HCT116 (cell line): ENCODE measurements around the gene GABARAPL1. TPM values are rescaled to one million over a fixed set of nuclear protein-coding genes. Genes with fewer than 3 reads are reported as not detected.

Experiments
- ATAC-seq: fragments of 200-7000 bp; cut with Tn5 transposase; 2 replicates; pipeline ENCODE4 v1.9.1; 2020; ENCODE audit warnings: mild to moderate bottlenecking, moderate library complexity
- BruUV-seq: library from RNA; stranded (reverse); fragments of 400-500 nt; replicated peaks from 2 replicates; lab custom pipeline; 2021; lab: Mats Ljungman, UMichigan
- CTCF ChIA-PET: fragments of 300-600 bp; sonication (Branson Sonifier 250); formaldehyde crosslinking; loops from one replicate; lab custom pipeline; 2021; ENCODE audit warnings: antibody characterized with exemption; lab: Charles Lee
- POLR2A ChIA-PET: fragments of 300-600, 350-600 bp; sonication (Branson Sonifier 250); formaldehyde crosslinking; loops from one replicate; lab custom pipeline; 2021; ENCODE audit warnings: antibody characterized with exemption; lab: Charles Lee
- RAD21 ChIA-PET, 2 experiments: fragments of 300-600 bp; sonication (Branson Sonifier 250); formaldehyde crosslinking; loops; one replicate each; lab custom pipeline; 2023; ENCODE audit warnings: low total read pairs in 2 of 2; ENCODE audit not compliant: uncharacterized antibody in 2 of 2, unreplicated experiment in 2 of 2, low non-redundant PET in 1 of 2; lab: Charles Lee
- DNase-seq: peaks from one replicate; pipeline ENCODE4 v3.0.0-alpha.2; 2010; ENCODE audit warnings: low read depth, low spot score
- H2AFZ ChIP-seq: fragments of 200-600 bp; shearing (Covaris generic), sonication (generic); 2 replicates; pipeline ENCODE4 v1.6.1; 2017; ENCODE audit warnings: low read depth, mixed run types, mixed read lengths, antibody characterized with exemption, low read length; ENCODE audit not compliant: poor library complexity, severe bottlenecking
- H3K27ac ChIP-seq: 2 replicates; pipeline ENCODE4 v1.5.1; 2012; ENCODE audit warnings: low read depth, low read length
- H3K27me3 ChIP-seq: fragments of 200-600 bp; sonication (generic); 2 replicates; pipeline ENCODE4 v1.6.1; 2016; ENCODE audit warnings: mixed run types, low read length, mixed read lengths; ENCODE audit not compliant: insufficient read depth
- H3K36me3 ChIP-seq, 2 experiments: fragments of 200-500 bp in 1 of 2; fragments of 200-600 bp in 1 of 2; sonication (Bioruptor generic) in 1 of 2; sonication (generic) in 1 of 2; 2 replicates each; pipeline versions ENCODE4 v1.5.1 to v1.6.1; 2014 to 2016; ENCODE audit warnings: low read length in 2 of 2, inconsistent platforms in 1 of 2, mixed read lengths in 1 of 2, mixed run types in 1 of 2; ENCODE audit not compliant: insufficient read depth in 2 of 2, control insufficient read depth in 1 of 2
- H3K4me1 ChIP-seq, 2 experiments: fragments of 200-600 bp in 1 of 2; sonication (generic) in 1 of 2; 2 replicates each; pipeline versions ENCODE4 v1.5.1 to v1.6.1; 2012 to 2017; ENCODE audit warnings: low read length in 2 of 2, inconsistent platforms in 1 of 2, mild to moderate bottlenecking in 1 of 2, mixed read lengths in 1 of 2, mixed run types in 1 of 2, moderate library complexity in 1 of 2; ENCODE audit not compliant: insufficient read depth in 2 of 2, control insufficient read depth in 1 of 2
- H3K4me2 ChIP-seq: fragments of 200-600 bp; sonication (generic); 2 replicates; pipeline ENCODE4 v1.6.1; 2017; ENCODE audit warnings: mixed run types, low read length, mixed read lengths
- H3K4me3 ChIP-seq, 2 experiments: fragments of 200-600 bp in 1 of 2; sonication (generic) in 1 of 2; replicated peaks in 1 of 2; 2 replicates each; pipeline ENCODE4 v1.5.1; 2011 to 2016; ENCODE audit warnings: low read length in 2 of 2, control low read depth in 1 of 2, low read depth in 1 of 2, mild to moderate bottlenecking in 1 of 2, mixed read lengths in 1 of 2, mixed run types in 1 of 2
- H3K79me2 ChIP-seq: fragments of 200-600 bp; sonication (generic); 2 replicates; pipeline ENCODE4 v1.6.1; 2017; ENCODE audit warnings: mild to moderate bottlenecking, mixed run types, low read length, moderate library complexity, mixed read lengths; ENCODE audit not compliant: insufficient read depth
- H3K9ac ChIP-seq: fragments of 200-600 bp; sonication (generic); 2 replicates; pipeline ENCODE4 v1.6.1; 2016; ENCODE audit warnings: low read length, mixed read lengths
- H3K9me2 ChIP-seq: fragments of 200-600 bp; sonication (generic), shearing (Covaris generic); 2 replicates; pipeline ENCODE4 v1.6.1; 2017; ENCODE audit warnings: mixed run types, mild to moderate bottlenecking, moderate library complexity; ENCODE audit not compliant: insufficient read depth
- H3K9me3 ChIP-seq, 2 experiments: fragments of 200-500 bp in 1 of 2; fragments of 200-600 bp in 1 of 2; sonication (Bioruptor generic) in 1 of 2; sonication (generic) in 1 of 2; 2 replicates each; pipeline ENCODE4 v1.6.1; 2014 to 2017; ENCODE audit warnings: low read length in 2 of 2, mixed read lengths in 2 of 2, inconsistent platforms in 1 of 2, low read depth in 1 of 2, mild to moderate bottlenecking in 1 of 2, mixed run types in 1 of 2, moderate library complexity in 1 of 2; ENCODE audit not compliant: control insufficient read depth in 1 of 2, insufficient read depth in 1 of 2
- H4K20me1 ChIP-seq: fragments of 200-600 bp; sonication (generic), shearing (Covaris generic); 2 replicates; pipeline ENCODE4 v1.6.1; 2017; ENCODE audit warnings: mixed run types, mild to moderate bottlenecking, moderate library complexity; ENCODE audit not compliant: insufficient read depth
- EZH2 ChIP-seq: fragments of 200-600 bp; sonication (generic); IDR thresholded peaks from 2 replicates; pipeline ENCODE4 v1.6.1; 2017; ENCODE audit warnings: antibody characterized with exemption, mixed run types
- EZH2phosphoT487 ChIP-seq: fragments of 200-600 bp; IDR thresholded peaks from 2 replicates; pipeline ENCODE4 v1.6.1; 2018; ENCODE audit warnings: antibody characterized with exemption, borderline replicate concordance
- FOSL1 ChIP-seq: IDR thresholded peaks from 2 replicates; pipeline ENCODE4 v1.6.1; 2012; ENCODE audit warnings: low read depth
- JUND ChIP-seq: IDR thresholded peaks from 2 replicates; pipeline ENCODE4 v1.6.1; 2012
- MAX ChIP-seq: IDR thresholded peaks from 2 replicates; pipeline ENCODE4 v1.6.1; 2012
- POLR2A ChIP-seq: IDR thresholded peaks from 2 replicates; pipeline ENCODE4 v1.7.0; 2011; ENCODE audit warnings: borderline replicate concordance; ENCODE audit not compliant: insufficient read depth, insufficient read length; ENCODE audit errors: extremely low read depth
- POLR2AphosphoS5 ChIP-seq: IDR thresholded peaks from 2 replicates; pipeline ENCODE4 v1.6.1; 2011; ENCODE audit warnings: mild to moderate bottlenecking, low read depth, low read length, moderate library complexity
- SIN3A ChIP-seq: IDR thresholded peaks from 2 replicates; pipeline ENCODE4 v1.6.1; 2012; ENCODE audit warnings: low read depth
- intact Hi-C: fragments of 100-400 bp; cut with micrococcal nuclease; formaldehyde crosslinking; loops from 2 replicates; pipeline ENCODE4 v1.10.0; 2022
- total RNA-seq: library from RNA; stranded (reverse); gene quantifications from one replicate; pipeline ENCODE4 v1.2.1, GENCODE V29; 2021; ENCODE audit not compliant: unreplicated experiment

GABARAPL1 gene
- total RNA-seq, 1 experiment from 2014 or later, result 35.5 TPM

- no peaks in the 10 kb centered on the region for H3K36me3 ChIP-seq
- no peaks in the 10 kb centered on the region for H3K27me3 ChIP-seq
- RAD21 ChIA-PET, result no interaction called here
- no peak for ATAC-seq
- H3K27ac ChIP-seq, result no peak within 1 kb of the TSS
- H3K4me1 ChIP-seq, result no peaks in the 10 kb centered on the region
- TF ChIP-seq JUND (no peak), POLR2AphosphoS5 (no peak), EZH2phosphoT487 (no peak), EZH2 (no peak), FOSL1 (no peak)
- TF ChIP-seq, all 23 proteins: peak for 0
- ChIA-PET CTCF (interaction anchor here (0.7 to 1.2 kb wide), 3 partner anchors 19 to 421 kb away, joined by 3 read pairs; no protein-coding TSS in a partner anchor), POLR2A (no interaction called here)
- no peaks in the 10 kb centered on the region for H3K9me2 ChIP-seq
- no peak within 1 kb of the TSS for H3K9ac ChIP-seq
- no peak within 1 kb of the TSS for H3K4me3 ChIP-seq
- intact Hi-C loops, result no loop called here
- H4K20me1 ChIP-seq, result no peaks in the 10 kb centered on the region
- H3K4me2 ChIP-seq, result no peak within 1 kb of the TSS
- H3K79me2 ChIP-seq, result no peaks in the 10 kb centered on the region
- no peaks in the 10 kb centered on the region for H3K9me3 ChIP-seq
- H2AFZ ChIP-seq, result no peak within 1 kb of the TSS
- DNase-seq, result no peak
- no TSS peak for BruUV-seq
These were observed 40.5 kb upstream of the GABARAPL1 start, which contains the start of gene OLR1 for GRCh38 chr12:10171973-10172728. Gene OLR1, minus strand, starts transcription at chr12:10172132. Its CDS starts 55 bp downstream, at chr12:10172077.

GRCh38 chr12:10174986-10175614 lies 37.6 kb upstream of the GABARAPL1 start:
- no TSS peak for BruUV-seq
- H3K9ac ChIP-seq, result no peak overlapping the region
- DNase-seq (no peak), ATAC-seq (no peak)
- no peak overlapping the region for H3K4me3 ChIP-seq
- H3K27ac ChIP-seq, result no peak overlapping the region
- ChIA-PET RAD21 (no interaction called here), POLR2A (no interaction called here), CTCF (interaction anchor here (1.0 to 1.4 kb wide), 2 partner anchors 15 to 22 kb away, joined by 3 to 4 read pairs; no protein-coding TSS in a partner anchor)
- intact Hi-C loops, result no loop called here
- H3K4me2 ChIP-seq, result no peak overlapping the region
- TF ChIP-seq SIN3A (no peak), JUND (no peak), POLR2A (no peak), MAX (no peak)
- no peaks in the 10 kb centered on the region for H3K79me2 ChIP-seq
- no peaks in the 10 kb centered on the region for H3K9me2 ChIP-seq
- H3K4me1 ChIP-seq, result no peaks in the 10 kb centered on the region
- no peak overlapping the region for H2AFZ ChIP-seq
- no peaks in the 10 kb centered on the region for H3K27me3 ChIP-seq
- H4K20me1 ChIP-seq, result no peaks in the 10 kb centered on the region
- H3K9me3 ChIP-seq, result no peaks in the 10 kb centered on the region
- H3K36me3 ChIP-seq, result no peaks in the 10 kb centered on the region
